GM12878 (cell line): ENCODE measurements around the gene TMEM109. TPM values are rescaled to one million over a fixed set of nuclear protein-coding genes. Genes with fewer than 3 reads are reported as not detected.

ENCODE experiments used
- ATAC-seq: fragments of 200-7000 bp; cut with Tn5 transposase; 3 replicates; pipeline ENCODE4 v1.9.1; 2020; ENCODE audit warnings: mild to moderate bottlenecking, moderate library complexity
- BruUV-seq: library from RNA; stranded (reverse); fragments of 400-500 nt; replicated peaks from 2 replicates; lab custom pipeline; 2021; lab: Mats Ljungman, UMichigan
- CTCF ChIA-PET: fragments of 300-600 bp; sonication (Branson Sonifier 250); formaldehyde crosslinking; extraction: SDS; loops from one replicate; lab custom pipeline; 2021; ENCODE audit warnings: inconsistent platforms; lab: Yijun Ruan, JAX
- POLR2A ChIA-PET: fragments of 350-600 bp; formaldehyde crosslinking; extraction: SDS; loops from one replicate; lab custom pipeline; 2021; ENCODE audit warnings: inconsistent platforms; lab: Charles Lee
- RAD21 ChIA-PET: fragments of 300-600 bp; sonication (Branson Sonifier 250); formaldehyde crosslinking; loops from one replicate; lab custom pipeline; 2023; ENCODE audit warnings: antibody characterized with exemption; ENCODE audit not compliant: unreplicated experiment; lab: Charles Lee
- SMC1A ChIA-PET: fragments of 300-600 bp; sonication (Branson Sonifier 250); formaldehyde crosslinking; loops from one replicate; lab custom pipeline; 2023; ENCODE audit not compliant: unreplicated experiment, uncharacterized antibody; lab: Charles Lee
- DNase-seq: peaks from one replicate; pipeline ENCODE4 v3.0.0-alpha.2; 2011; ENCODE audit warnings: low read depth, low spot score
- FAIRE-seq: peaks from 3 replicates; lab custom pipeline; 2011; peaks lifted over from hg19 to GRCh38; lab: Jason Lieb, UNC
- H2AFZ ChIP-seq: 2 replicates; pipeline ENCODE4 v1.6.0; 2011; ENCODE audit warnings: low read depth, low read length, control low read depth; ENCODE audit not compliant: control insufficient read depth
- H3K27ac ChIP-seq: 2 replicates; pipeline ENCODE4 v1.5.1; 2011; ENCODE audit warnings: control low read depth; ENCODE audit not compliant: control insufficient read depth, insufficient read depth
- H3K27me3 ChIP-seq, 2 experiments: replicated peaks in 1 of 2; 2 replicates each; pipeline versions ENCODE4 v1.6.0 to v1.6.1; 2011; ENCODE audit warnings: low read length in 1 of 2; ENCODE audit not compliant: control insufficient read depth in 2 of 2, insufficient read depth in 2 of 2
- H3K36me3 ChIP-seq, 2 experiments: 2 replicates each; pipeline ENCODE4 v1.5.1; 2011; ENCODE audit warnings: low read length in 1 of 2; ENCODE audit not compliant: control insufficient read depth in 2 of 2, insufficient read depth in 2 of 2
- H3K4me1 ChIP-seq: 2 replicates; pipeline ENCODE4 v1.6.1; 2011; ENCODE audit warnings: mild to moderate bottlenecking, low read length, moderate library complexity, mixed read lengths; ENCODE audit not compliant: control insufficient read depth, insufficient read depth
- H3K4me2 ChIP-seq: 2 replicates; pipeline ENCODE4 v1.6.0; 2011; ENCODE audit warnings: control low read depth; ENCODE audit not compliant: control insufficient read depth, insufficient read depth
- H3K4me3 ChIP-seq: fragments of 200-600 bp; sonication (generic); 2 replicates; pipeline ENCODE4 v1.5.1; 2016
- H3K79me2 ChIP-seq: 2 replicates; pipeline ENCODE4 v1.6.0; 2011; ENCODE audit warnings: low read length; ENCODE audit not compliant: control insufficient read depth, insufficient read depth
- H3K9ac ChIP-seq: 2 replicates; pipeline ENCODE4 v1.8.0; 2011; ENCODE audit warnings: low read length, control low read depth, mixed read lengths; ENCODE audit not compliant: control insufficient read depth, insufficient read depth
- H3K9me3 ChIP-seq: replicated peaks from 3 replicates; pipeline ENCODE4 v1.5.1; 2011; ENCODE audit warnings: mild to moderate bottlenecking, low read length; ENCODE audit not compliant: control insufficient read depth, insufficient read depth
- H4K20me1 ChIP-seq: 2 replicates; pipeline ENCODE4 v1.6.0; 2011; ENCODE audit not compliant: control insufficient read depth, insufficient read depth
- HDAC6 ChIP-seq: fragments of 200-600 bp; sonication (generic); IDR thresholded peaks from one replicate; pipeline ENCODE4 v1.8.0; 2017; ENCODE audit warnings: antibody characterized with exemption; ENCODE audit not compliant: unreplicated experiment
- IKZF2 ChIP-seq, 2 experiments: fragments of 450-650 bp; IDR thresholded peaks; 2 replicates each; pipeline ENCODE4 v1.6.1; 2017; ENCODE audit warnings: mild to moderate bottlenecking in 2 of 2, moderate library complexity in 2 of 2
- MYB ChIP-seq: fragments of 150-350 bp; IDR thresholded peaks from 2 replicates; pipeline ENCODE4 v1.6.1; 2014; ENCODE audit warnings: mild to moderate bottlenecking, low read depth, low read length, borderline replicate concordance
- PAX8 ChIP-seq: fragments of 450-650 bp; IDR thresholded peaks from 2 replicates; pipeline ENCODE4 v1.6.1; 2017; ENCODE audit warnings: mild to moderate bottlenecking, moderate library complexity
- ZBED1 ChIP-seq: IDR thresholded peaks from 2 replicates; pipeline ENCODE4 v1.6.1; 2016; ENCODE audit warnings: borderline replicate concordance
- ZNF384 ChIP-seq: IDR thresholded peaks from 2 replicates; pipeline ENCODE4 v1.6.1; 2012; ENCODE audit warnings: low read depth, mild to moderate bottlenecking, low read length, improper control_type of control experiment, borderline replicate concordance
- ZSCAN29 ChIP-seq: fragments of 450-650 bp; IDR thresholded peaks from 2 replicates; pipeline ENCODE4 v1.6.1; 2017; ENCODE audit warnings: mild to moderate bottlenecking, moderate library complexity
- WGBS: methylation state at CpG from one replicate; pipeline ENCODE4 v1.1.6; 2016; ENCODE audit warnings: low lambda C conversion rate; ENCODE audit not compliant: insufficient replicate concordance, insufficient coverage; ENCODE audit errors: missing lambda C conversion rate; 5-methylcytosine and 5-hydroxymethylcytosine counted together
- in situ Hi-C: fragments of 300-500 bp; cut with MboI; formaldehyde crosslinking; loops from 9 replicates; pipeline ENCODE4 v1.14.3; 2018; ENCODE audit warnings: mixed read lengths
- intact Hi-C: fragments of 100-400 bp; cut with micrococcal nuclease; formaldehyde crosslinking; loops from one replicate; pipeline ENCODE4 v1.14.2; 2022; ENCODE audit not compliant: unreplicated experiment
- polyA plus RNA-seq, 11 experiments: library from polyadenylated mRNA; depleted of rRNA in 4 of 11; unstranded in 6 of 11; stranded (reverse) in 5 of 11; fragments of >200 nt; fragmentation: Nextera tagmentation in 4 of 11; fragmentation: Illumina TruSeq in 1 of 11; extraction: Ambion mirVana in 4 of 11; extraction: Trizol in 1 of 11; gene quantifications; 1 replicate in 1 of 11; 2 replicates in 10 of 11; pipeline versions ENCODE4 v1.2.1 to v1.2.3, GENCODE V29; 2011 to 2016; ENCODE audit warnings: inconsistent platforms in 2 of 11, missing spikeins in 2 of 11, low read depth in 1 of 11
- total RNA-seq, 4 experiments: library from RNA; depleted of rRNA in 3 of 4; stranded (reverse); fragments of >200 nt in 3 of 4; fragmentation: Illumina TruSeq in 1 of 4; extraction: Trizol in 1 of 4; gene quantifications; 2 replicates each; pipeline versions ENCODE4 v1.2.1 to v1.2.3, GENCODE V29; 2013 to 2021
- TF ChIP-seq, protein P1 (sequence below): fragments of 450-650 bp; IDR thresholded peaks from 2 replicates; pipeline ENCODE4 v1.6.1; 2017; ENCODE audit warnings: borderline replicate concordance

The TMEM109 gene
- total and polyA plus RNA-seq, 10 of the 15 experiments (the other 5 are each of a cell fraction or from before 2014, with no cell fraction given), result 21.9 to 199 (median 85.2) TPM

- TF ChIP-seq ZSCAN29, result no peak
- TF ChIP-seq PAX8, result no peak
- TF ChIP-seq, protein P1, sequence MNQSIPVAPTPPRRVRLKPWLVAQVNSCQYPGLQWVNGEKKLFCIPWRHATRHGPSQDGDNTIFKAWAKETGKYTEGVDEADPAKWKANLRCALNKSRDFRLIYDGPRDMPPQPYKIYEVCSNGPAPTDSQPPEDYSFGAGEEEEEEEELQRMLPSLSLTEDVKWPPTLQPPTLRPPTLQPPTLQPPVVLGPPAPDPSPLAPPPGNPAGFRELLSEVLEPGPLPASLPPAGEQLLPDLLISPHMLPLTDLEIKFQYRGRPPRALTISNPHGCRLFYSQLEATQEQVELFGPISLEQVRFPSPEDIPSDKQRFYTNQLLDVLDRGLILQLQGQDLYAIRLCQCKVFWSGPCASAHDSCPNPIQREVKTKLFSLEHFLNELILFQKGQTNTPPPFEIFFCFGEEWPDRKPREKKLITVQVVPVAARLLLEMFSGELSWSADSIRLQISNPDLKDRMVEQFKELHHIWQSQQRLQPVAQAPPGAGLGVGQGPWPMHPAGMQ, result no peak
- no peak for TF ChIP-seq ZBED1
- no peak for TF ChIP-seq HDAC6
- no peak for TF ChIP-seq IKZF2 (IDR thresholded peaks at IDR 0.05)
- no peak for TF ChIP-seq ZNF384
- TF ChIP-seq MYB, result no peak
- H2AFZ ChIP-seq, result no peak overlapping the region
- H3K4me1 ChIP-seq, result peaks cover 6% of the 10 kb centered on the region; the same call in 1 of the 2 replicates
- H3K79me2 ChIP-seq, result no peaks in the 10 kb centered on the region
- FAIRE-seq (no peak), DNase-seq (no peak), ATAC-seq (no peak; the same call in 2 of the 3 replicates)
- H3K27me3 ChIP-seq, result no peaks in the 10 kb centered on the region
- 57% methylated on average over 5 of the region's 5 CpGs for WGBS
- H3K9ac ChIP-seq, result no peak overlapping the region
- ChIA-PET POLR2A (interaction anchor here (1.2 to 1.3 kb wide), 2 partner anchors 74 to 188 kb away, joined by 3 read pairs; no protein-coding TSS in a partner anchor), RAD21 (interaction anchor here (0.5 to 3.7 kb wide), 15 partner anchors 8 to 217 kb away, joined by 3 to 27 read pairs (median 5); partner anchors contain the start of gene SLC15A3), CTCF (interaction anchor here (0.5 to 3.8 kb wide), 30 partner anchors 10 to 215 kb away, joined by 3 to 46 read pairs (median 5); partner anchors contain the start of genes TMEM109 and TMEM132A), SMC1A (interaction anchor here (0.7 to 4.5 kb wide), 22 partner anchors 9 to 217 kb away, joined by 3 to 29 read pairs (median 4); no protein-coding TSS in a partner anchor)
- no peak overlapping the region for H3K27ac ChIP-seq
- no peaks in the 10 kb centered on the region for H3K36me3 ChIP-seq
- no TSS peak for BruUV-seq
- H4K20me1 ChIP-seq, result no peaks in the 10 kb centered on the region
- no peak overlapping the region for H3K4me3 ChIP-seq
- H3K4me2 ChIP-seq, result no peak overlapping the region
- in situ Hi-C loops, result no loop called here
- intact Hi-C loops, result loop anchor here (1.0 kb wide), 2 partner anchors 158 to 216 kb away; no protein-coding TSS in a partner anchor
- peaks cover 3% of the 10 kb centered on the region for H3K9me3 ChIP-seq
Measured at GRCh38 chr11:60970890-60971289, 56.9 kb downstream of the TMEM109 start.
